SU-DHL-6 (cell line): ENCODE results near the gene CACNB4.

Experiments
- H2AFZ ChIP-seq: fragments of 200-600 bp; sonication (generic); 2 replicates; pipeline ENCODE4 v1.6.1; 2014; ENCODE audit warnings: low read depth, mild to moderate bottlenecking, moderate library complexity, mixed read lengths, antibody characterized with exemption, low read length; ENCODE audit not compliant: severe bottlenecking
- H3F3A ChIP-seq: fragments of 200-600 bp; shearing (Covaris generic); 2 replicates; pipeline ENCODE4 v1.6.0; 2016; ENCODE audit warnings: antibody characterized with exemption, mild to moderate bottlenecking; ENCODE audit not compliant: insufficient read depth
- H3K27ac ChIP-seq: fragments of 200-600 bp; sonication (generic); 2 replicates; pipeline ENCODE4 v1.5.1; 2016; ENCODE audit warnings: low read depth, mild to moderate bottlenecking, low read length, moderate library complexity, mixed read lengths
- H3K27me3 ChIP-seq: fragments of 200-600 bp; sonication (generic), shearing (Covaris generic); 2 replicates; pipeline ENCODE4 v1.6.0; 2014; ENCODE audit warnings: mild to moderate bottlenecking, low read length
- H3K36me3 ChIP-seq: fragments of 200-600 bp; sonication (generic); 2 replicates; pipeline ENCODE4 v1.6.1; 2014; ENCODE audit warnings: mild to moderate bottlenecking, low read length, mixed read lengths
- H3K4me2 ChIP-seq: fragments of 300-600, 200-600 bp; shearing (Covaris generic), sonication (generic); 2 replicates; pipeline ENCODE4 v1.6.0; 2014; ENCODE audit warnings: low read length, low read depth, mild to moderate bottlenecking; ENCODE audit not compliant: poor library complexity, severe bottlenecking
- H3K4me3 ChIP-seq: fragments of 200-600 bp; sonication (generic); 2 replicates; pipeline ENCODE4 v1.5.1; 2014; ENCODE audit warnings: antibody characterized with exemption, low read length, mild to moderate bottlenecking, mixed read lengths; ENCODE audit not compliant: insufficient read depth, poor library complexity, severe bottlenecking
- H3K79me2 ChIP-seq: fragments of 200-600 bp; sonication (generic); 2 replicates; pipeline ENCODE4 v1.6.1; 2014; ENCODE audit warnings: mild to moderate bottlenecking, low read length, moderate library complexity; ENCODE audit not compliant: insufficient read depth
- H3K9ac ChIP-seq: fragments of 200-600 bp; sonication (generic); 2 replicates; pipeline ENCODE4 v1.7.0; 2014; ENCODE audit warnings: mild to moderate bottlenecking, low read length
- H3K9me2 ChIP-seq: fragments of 200-600 bp; sonication (generic); replicated peaks from 2 replicates; pipeline ENCODE4 v1.6.1; 2014; ENCODE audit warnings: low read length; ENCODE audit not compliant: insufficient read depth
- H3K9me3 ChIP-seq: fragments of 200-600 bp; sonication (generic); 2 replicates; pipeline ENCODE4 v1.6.1; 2014; ENCODE audit warnings: low read length, mixed read lengths; ENCODE audit not compliant: insufficient read depth
- H4K20me1 ChIP-seq: fragments of 200-600 bp; sonication (generic); 2 replicates; pipeline ENCODE4 v1.6.1; 2014; ENCODE audit warnings: low read depth, mild to moderate bottlenecking, antibody characterized with exemption, low read length, moderate library complexity, mixed read lengths
- EZH2phosphoT487 ChIP-seq: fragments of 200-600 bp; sonication (generic), shearing (Covaris generic); conservative IDR thresholded peaks from 2 replicates; pipeline ENCODE4 v1.6.1; 2018; ENCODE audit warnings: mild to moderate bottlenecking, antibody characterized with exemption, low read length, moderate library complexity, mixed read lengths
- TF ChIP-seq, protein P1 (sequence below): fragments of 200-600 bp; sonication (generic); IDR thresholded peaks from one replicate; pipeline ENCODE4 v1.5.1; 2017; ENCODE audit warnings: antibody characterized with exemption, mild to moderate bottlenecking, low read length, moderate library complexity; ENCODE audit not compliant: insufficient read depth, poor library complexity, severe bottlenecking

Gene CACNB4

GRCh38 chr2:151845884-151846283 lies 253.0 kb downstream of the CACNB4 start:
- no peaks in the 10 kb centered on the region for H4K20me1 ChIP-seq
- H3K4me3 ChIP-seq: no peak overlapping the region
- no peaks in the 10 kb centered on the region for H3K79me2 ChIP-seq
- H3K27me3 ChIP-seq: no peaks in the 10 kb centered on the region
- no peaks in the 10 kb centered on the region for H3K36me3 ChIP-seq
- H2AFZ ChIP-seq: no peak overlapping the region
- H3K27ac ChIP-seq: no peak overlapping the region
- no peaks in the 10 kb centered on the region for H3K9me2 ChIP-seq
- H3F3A ChIP-seq: no peaks in the 10 kb centered on the region
- no peak for TF ChIP-seq EZH2phosphoT487
- TF ChIP-seq, protein P1, sequence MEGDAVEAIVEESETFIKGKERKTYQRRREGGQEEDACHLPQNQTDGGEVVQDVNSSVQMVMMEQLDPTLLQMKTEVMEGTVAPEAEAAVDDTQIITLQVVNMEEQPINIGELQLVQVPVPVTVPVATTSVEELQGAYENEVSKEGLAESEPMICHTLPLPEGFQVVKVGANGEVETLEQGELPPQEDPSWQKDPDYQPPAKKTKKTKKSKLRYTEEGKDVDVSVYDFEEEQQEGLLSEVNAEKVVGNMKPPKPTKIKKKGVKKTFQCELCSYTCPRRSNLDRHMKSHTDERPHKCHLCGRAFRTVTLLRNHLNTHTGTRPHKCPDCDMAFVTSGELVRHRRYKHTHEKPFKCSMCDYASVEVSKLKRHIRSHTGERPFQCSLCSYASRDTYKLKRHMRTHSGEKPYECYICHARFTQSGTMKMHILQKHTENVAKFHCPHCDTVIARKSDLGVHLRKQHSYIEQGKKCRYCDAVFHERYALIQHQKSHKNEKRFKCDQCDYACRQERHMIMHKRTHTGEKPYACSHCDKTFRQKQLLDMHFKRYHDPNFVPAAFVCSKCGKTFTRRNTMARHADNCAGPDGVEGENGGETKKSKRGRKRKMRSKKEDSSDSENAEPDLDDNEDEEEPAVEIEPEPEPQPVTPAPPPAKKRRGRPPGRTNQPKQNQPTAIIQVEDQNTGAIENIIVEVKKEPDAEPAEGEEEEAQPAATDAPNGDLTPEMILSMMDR: no peak
- no peak overlapping the region for H3K9ac ChIP-seq
- H3K4me2 ChIP-seq: no peak overlapping the region
- no peaks in the 10 kb centered on the region for H3K9me3 ChIP-seq

DNA sequence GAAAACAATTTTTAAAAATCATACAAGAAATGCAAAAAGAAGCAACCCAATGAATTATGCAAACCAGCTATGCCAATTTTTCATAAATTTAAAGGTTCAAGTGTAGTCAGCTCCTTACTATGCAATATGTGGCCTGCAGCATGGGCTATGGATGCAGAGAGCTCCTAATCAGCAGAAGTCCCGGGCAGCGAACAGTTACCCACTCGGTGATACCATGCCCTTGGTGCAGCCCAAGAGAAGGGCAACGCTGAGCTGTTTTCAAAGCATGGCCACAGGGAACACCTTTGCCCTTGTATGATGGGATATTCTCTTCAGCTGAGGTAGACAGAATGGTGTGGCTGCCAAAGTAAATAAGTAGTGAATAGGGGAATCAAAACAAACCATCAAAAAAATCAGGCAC lies 253.4 kb downstream of the CACNB4 start:
- Histone ChIP-seq H2AFZ (no peak overlapping the region), H3K36me3 (no peaks in the 10 kb centered on the region), H3K79me2 (no peaks in the 10 kb centered on the region), H3K4me3 (no peak overlapping the region), H3K9ac (no peak overlapping the region), H3K27me3 (no peaks in the 10 kb centered on the region), H4K20me1 (no peaks in the 10 kb centered on the region), H3K9me2 (no peaks in the 10 kb centered on the region), H3F3A (no peaks in the 10 kb centered on the region), H3K27ac (no peak overlapping the region), H3K9me3 (no peaks in the 10 kb centered on the region), H3K4me2 (no peak overlapping the region)
- TF ChIP-seq, protein P1: no peak
- no peak for TF ChIP-seq EZH2phosphoT487

GRCh38 chr2:151844211-151844896 lies 254.5 kb downstream of the CACNB4 start:
- H2AFZ ChIP-seq: no peak overlapping the region
- H3K36me3 ChIP-seq: no peaks in the 10 kb centered on the region
- no peaks in the 10 kb centered on the region for H3K9me2 ChIP-seq
- no peaks in the 10 kb centered on the region for H4K20me1 ChIP-seq
- no peak overlapping the region for H3K27ac ChIP-seq
- no peak for TF ChIP-seq EZH2phosphoT487
- TF ChIP-seq, protein P1: no peak
- no peak overlapping the region for H3K9ac ChIP-seq
- H3K9me3 ChIP-seq: no peaks in the 10 kb centered on the region
- no peak overlapping the region for H3K4me2 ChIP-seq
- H3F3A ChIP-seq: no peaks in the 10 kb centered on the region
- no peaks in the 10 kb centered on the region for H3K79me2 ChIP-seq
- H3K27me3 ChIP-seq: no peaks in the 10 kb centered on the region
- no peak overlapping the region for H3K4me3 ChIP-seq
